ENCODE data around the gene DLGAP1. TPM values are rescaled to one million over a fixed set of nuclear protein-coding genes. Genes with fewer than 3 reads are reported as not detected.

The DLGAP1 gene
- total RNA-seq, 2 experiments from 2014 or later: 0.53 to 1.5 TPM

- H3K9me3 Mint-ChIP-seq: no peaks in the 10 kb centered on the region
- ChIA-PET POLR2A (interaction anchor here (0.6 to 6.2 kb wide), 14 partner anchors 9 to 960 kb away, joined by 3 to 239 read pairs (median 6); partner anchors contain the start of genes MYL12A, MYL12B and TGIF1), CTCF (interaction anchor here (0.7 to 6.5 kb wide), 11 partner anchors 9 to 348 kb away, joined by 3 to 75 read pairs (median 4); no protein-coding TSS in a partner anchor)
- no peaks in the 10 kb centered on the region for H3K27me3 Mint-ChIP-seq
- peak overlapping the region; percentile 92 for H3K4me3 Mint-ChIP-seq
- peaks cover 24% of the 10 kb centered on the region for H3K36me3 Mint-ChIP-seq (ENCODE audit: low read depth)
- peak; percentile 74 for DNase-seq
- H3K27ac Mint-ChIP-seq: peak overlapping the region; percentile 98
- peaks cover 53% of the 10 kb centered on the region for H3K4me1 Mint-ChIP-seq
These were observed 858.3 kb downstream of the DLGAP1 start for GRCh38 chr18:3596637-3597384.

GRCh38 chr18:3596324-3596636 is 858.8 kb downstream of the DLGAP1 start:
- no peaks in the 10 kb centered on the region for H3K27me3 Mint-ChIP-seq
- CTCF ChIA-PET: interaction anchor here (0.7 to 6.5 kb wide), 11 partner anchors 10 to 348 kb away, joined by 3 to 75 read pairs (median 4); no protein-coding TSS in a partner anchor
- peak overlapping the region; percentile 92 for H3K4me3 Mint-ChIP-seq
- no peak for DNase-seq
- H3K9me3 Mint-ChIP-seq: no peaks in the 10 kb centered on the region
- H3K36me3 Mint-ChIP-seq (ENCODE audit: low read depth): peaks cover 24% of the 10 kb centered on the region
- peak overlapping the region; percentile 98 for H3K27ac Mint-ChIP-seq
- POLR2A ChIA-PET: interaction anchor here (0.6 to 6.2 kb wide), 13 partner anchors 9 to 605 kb away, joined by 3 to 239 read pairs (median 6); partner anchors contain the start of genes MYL12A, MYL12B and TGIF1
- peaks cover 53% of the 10 kb centered on the region for H3K4me1 Mint-ChIP-seq

- DNase-seq: peak; percentile 41
- peaks cover 24% of the 10 kb centered on the region for H3K36me3 Mint-ChIP-seq (ENCODE audit: low read depth)
- peak overlapping the region; percentile 92 for H3K4me3 Mint-ChIP-seq
- CTCF ChIA-PET: interaction anchor here (0.7 to 6.5 kb wide), 23 partner anchors 8 to 347 kb away, joined by 3 to 75 read pairs (median 4); no protein-coding TSS in a partner anchor
- POLR2A ChIA-PET: interaction anchor here (0.6 to 6.2 kb wide), 24 partner anchors 10 to 605 kb away, joined by 3 to 239 read pairs (median 6); partner anchors contain the start of genes MYL12A, MYL12B and TGIF1
- no peaks in the 10 kb centered on the region for H3K9me3 Mint-ChIP-seq
- H3K4me1 Mint-ChIP-seq: peaks cover 53% of the 10 kb centered on the region
- no peaks in the 10 kb centered on the region for H3K27me3 Mint-ChIP-seq
- H3K27ac Mint-ChIP-seq: peak overlapping the region; percentile 98
These were observed 859.5 kb downstream of the DLGAP1 start for GRCh38 chr18:3595369-3596273.

- Mint-ChIP-seq H3K4me1 (peaks cover 53% of the 10 kb centered on the region), H3K36me3 (ENCODE audit: low read depth) (peaks cover 24% of the 10 kb centered on the region), H3K4me3 (peak overlapping the region; percentile 92), H3K27ac (peak overlapping the region; percentile 98), H3K9me3 (no peaks in the 10 kb centered on the region), H3K27me3 (no peaks in the 10 kb centered on the region)
- ChIA-PET CTCF (interaction anchor here (0.7 to 6.5 kb wide), 27 partner anchors 8 to 347 kb away, joined by 3 to 75 read pairs (median 4); partner anchors contain the start of gene MYL12A), POLR2A (interaction anchor here (1.0 to 6.2 kb wide), 20 partner anchors 9 to 1702 kb away, joined by 3 to 239 read pairs (median 12); partner anchors contain the start of genes MYL12A, MYL12B and TGIF1)
- peak; percentile 35 for DNase-seq
These were observed 860.2 kb downstream of the DLGAP1 start for GRCh38 chr18:3594760-3595368.

- Mint-ChIP-seq H3K4me1 (peaks cover 50% of the 10 kb centered on the region), H3K36me3 (ENCODE audit: low read depth) (peaks cover 24% of the 10 kb centered on the region), H3K9me3 (no peaks in the 10 kb centered on the region), H3K27ac (peak overlapping the region; percentile 98), H3K27me3 (no peaks in the 10 kb centered on the region), H3K4me3 (peak overlapping the region; percentile 92)
- DNase-seq: peak; percentile 91
- CTCF ChIA-PET: interaction anchor here (0.7 to 6.5 kb wide), 35 partner anchors 9 to 346 kb away, joined by 3 to 75 read pairs (median 3); partner anchors contain the start of gene MYL12A
- POLR2A ChIA-PET: interaction anchor here (0.6 to 6.2 kb wide), 25 partner anchors 9 to 1702 kb away, joined by 3 to 239 read pairs (median 5); partner anchors contain the start of genes MYL12A, MYL12B and TGIF1
These were observed 861.0 kb downstream of the DLGAP1 start for GRCh38 chr18:3593904-3594759.

GRCh38 chr18:3593381-3593903 is 861.7 kb downstream of the DLGAP1 start:
- Mint-ChIP-seq H3K9me3 (no peaks in the 10 kb centered on the region), H3K27ac (peak overlapping the region; percentile 98), H3K27me3 (no peaks in the 10 kb centered on the region), H3K36me3 (ENCODE audit: low read depth) (peaks cover 24% of the 10 kb centered on the region), H3K4me3 (peak overlapping the region; percentile 92), H3K4me1 (peaks cover 46% of the 10 kb centered on the region)
- DNase-seq: peak; percentile 32
- CTCF ChIA-PET: interaction anchor here (0.8 to 6.5 kb wide), 19 partner anchors 8 to 345 kb away, joined by 3 to 75 read pairs (median 6); partner anchors contain the start of gene MYL12A
- POLR2A ChIA-PET: interaction anchor here (0.8 to 6.2 kb wide), 19 partner anchors 8 to 1703 kb away, joined by 3 to 239 read pairs (median 13); partner anchors contain the start of genes MYL12A, MYL12B and TGIF1

GRCh38 chr18:3592864-3593263 is 862.2 kb downstream of the DLGAP1 start:
- peaks cover 46% of the 10 kb centered on the region for H3K4me1 Mint-ChIP-seq

GRCh38 chr18:3590096-3590630 is 864.9 kb downstream of the DLGAP1 start:
- Mint-ChIP-seq H3K27me3 (no peaks in the 10 kb centered on the region), H3K4me1 (peaks cover 49% of the 10 kb centered on the region), H3K9me3 (no peaks in the 10 kb centered on the region), H3K36me3 (ENCODE audit: low read depth) (peaks cover 3% of the 10 kb centered on the region), H3K27ac (no peak overlapping the region), H3K4me3 (no peak overlapping the region)
- ChIA-PET CTCF (interaction anchor here (0.5 kb wide), 1 partner anchor 137 kb away, joined by 3 read pairs; no protein-coding TSS in a partner anchor), POLR2A (interaction anchor here (1.2 kb wide), 1 partner anchor 136 kb away, joined by 3 read pairs; no protein-coding TSS in a partner anchor)
- DNase-seq: no peak

More at GRCh38 chr18:3592864-3593263, 862.2 kb downstream of the DLGAP1 start:
- ChIA-PET CTCF (interaction anchor here (1.1 to 6.5 kb wide), 4 partner anchors 34 to 268 kb away, joined by 3 to 75 read pairs (median 26); no protein-coding TSS in a partner anchor), POLR2A (interaction anchor here (2.8 to 6.2 kb wide), 7 partner anchors 13 to 345 kb away, joined by 21 to 239 read pairs (median 63); partner anchors contain the start of genes MYL12A, MYL12B and TGIF1)
- no peaks in the 10 kb centered on the region for H3K9me3 Mint-ChIP-seq
- peak overlapping the region; percentile 98 for H3K27ac Mint-ChIP-seq
- peak overlapping the region; percentile 92 for H3K4me3 Mint-ChIP-seq
- peaks cover 21% of the 10 kb centered on the region for H3K36me3 Mint-ChIP-seq (ENCODE audit: low read depth)
- no peak for DNase-seq
- no peaks in the 10 kb centered on the region for H3K27me3 Mint-ChIP-seq

- H3K4me3 Mint-ChIP-seq: no peak overlapping the region
- no peaks in the 10 kb centered on the region for H3K9me3 Mint-ChIP-seq
- H3K36me3 Mint-ChIP-seq (ENCODE audit: low read depth): no peaks in the 10 kb centered on the region
- H3K27me3 Mint-ChIP-seq: no peaks in the 10 kb centered on the region
- DNase-seq: peak; percentile 79
- ChIA-PET POLR2A (interaction anchor here (0.6 to 2.3 kb wide), 10 partner anchors 8 to 338 kb away, joined by 3 to 13 read pairs (median 6); partner anchors contain the start of gene MYL12A), CTCF (interaction anchor here (0.6 to 2.3 kb wide), 33 partner anchors 9 to 549 kb away, joined by 3 to 31 read pairs (median 5); no protein-coding TSS in a partner anchor)
- no peak overlapping the region for H3K27ac Mint-ChIP-seq
- H3K4me1 Mint-ChIP-seq: peaks cover 37% of the 10 kb centered on the region
These were observed 869.2 kb downstream of the DLGAP1 start for GRCh38 chr18:3585656-3586509.

Data from activated CD4-positive, alpha-beta memory T cell treated with anti-CD3 and anti-CD28 coated beads, Interleukin-2, amount 10 ng/mL, durations not matched to agents 7 days and 5 days (primary cell).